Pancreas (tissue), 10 donors: ENCODE results near the gene AKAP1. TPM values are rescaled to one million over a fixed set of nuclear protein-coding genes. Genes with fewer than 3 reads are reported as not detected.

Source experiments
- ATAC-seq, 4 donors: fragments of 200-7000 bp; cut with Tn5 transposase; one replicate each; pipeline versions ENCODE4 v1.8.0 to v1.9.1; 2020; ENCODE audit warnings: mild to moderate bottlenecking in 4 of 4, moderate library complexity in 4 of 4
- DNase-seq, 6 donors: peaks; one replicate each; pipeline ENCODE4 v3.0.0-alpha.2; 2020
- FAIRE-seq: peaks from 2 replicates; lab custom pipeline; 2012; peaks lifted over from hg19 to GRCh38; lab: Jason Lieb, UNC
- H3K27ac ChIP-seq, 4 donors: fragments of 200-600 bp; sonication (generic); 1 replicate in 3 of 4; 2 replicates in 1 of 4; pipeline versions ENCODE4 v1.5.0 to v1.8.0; 2020
- H3K27me3 ChIP-seq, 4 donors: fragments of 200-600 bp; one replicate each; pipeline ENCODE4 v1.8.0; 2021
- H3K36me3 ChIP-seq, 3 donors: fragments of 200-600 bp; sonication (generic) in 1 of 3; one replicate each; pipeline versions ENCODE4 v1.5.0 to v1.8.0; 2020 to 2021
- H3K4me1 ChIP-seq, 3 donors: fragments of 200-600 bp; one replicate each; pipeline ENCODE4 v1.8.0; 2021
- H3K4me3 ChIP-seq, 4 donors: fragments of 200-600 bp; sonication (generic) in 2 of 4; one replicate each; pipeline versions ENCODE4 v1.5.0 to v1.8.0; 2020 to 2021
- H3K9me3 ChIP-seq, 4 donors: fragments of 200-600 bp; one replicate each; pipeline ENCODE4 v1.8.0; 2021
- WGBS, 2 donors: extraction: QIAGEN DNeasy Blood & Tissue Kit; methylation state at CpG; one replicate each; pipeline ENCODE4 v1.1.7; 2013; 5-methylcytosine and 5-hydroxymethylcytosine counted together
- intact Hi-C, 3 donors: fragments of 100-400 bp; cut with DNase I; formaldehyde crosslinking; loops; one replicate each; pipeline versions ENCODE4 v1.11.1 to v1.14.2; 2022
- polyA plus RNA-seq, 2 donors: library from polyadenylated mRNA; stranded (reverse); fragments of 200-250 nt; gene quantifications; one replicate each; pipeline ENCODE4 v1.2.3, GENCODE V29; 2013
- total RNA-seq, 6 donors: library from RNA; stranded (reverse); fragmentation: NEBNext Ultra II Directional in 4 of 6; extraction: Animal tissue kit (Norgen Biotek cat#: 25700) in 4 of 6; gene quantifications; one replicate each; pipeline versions ENCODE4 v1.2.1 to v1.2.4, GENCODE V29; 2021 to 2023
- TF ChIP-seq, protein P1 (sequence below), 4 donors: fragments of 200-600 bp; sonication (generic) in 3 of 4; IDR thresholded peaks; one replicate each; pipeline versions ENCODE4 v1.5.0 to v1.8.0; 2021; ENCODE audit warnings: antibody characterized with exemption in 4 of 4
- donor health status: healthy with polysubstance abuse.
- donor health status: DM: no; HTN: no; CAD: no; lungs with moderate emphysema.
- donor health status: DM: no; HTN: no; CAD: no.
- donor health status: control.
- donor health status: control.
- donor health status: Bipolar disorder and iron deficiency.
- donor health status: DM: yes; HTN: yes; CAD: no.
- donor health status: DM: no; HTN: no; CAD: no.
- donor health status: DM: no; HTN: no; CAD: no.
- donor health status: DM: yes; HTN: yes; CAD: no.

The AKAP1 gene
- total and polyA plus RNA-seq, 8 donors: 9.8 to 23.8 (median 15.3) TPM

DNA sequence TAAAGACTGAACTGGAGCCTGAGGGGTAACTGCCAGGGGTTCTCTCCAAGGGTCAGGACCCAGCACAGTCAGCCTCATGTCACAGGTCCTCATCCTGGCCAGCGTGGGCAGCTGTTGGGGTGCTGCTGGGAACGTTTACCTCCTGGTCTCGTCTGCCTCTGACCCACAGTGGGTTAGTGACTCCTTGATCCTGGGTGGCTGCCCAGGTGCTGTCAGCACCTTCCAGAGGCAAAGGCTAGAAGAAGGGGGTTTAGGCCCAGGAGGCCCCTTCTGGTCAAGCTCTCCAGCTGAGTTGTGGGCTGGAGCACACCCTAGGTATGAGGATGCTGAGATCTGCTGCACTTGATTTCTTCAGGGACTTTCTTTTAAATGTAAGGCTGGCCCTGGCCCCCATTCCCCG, 30.3 kb downstream of the AKAP1 start:
- no peak overlapping the region for H3K4me3 ChIP-seq
- intact Hi-C loops: no loop called here
- peak in 1 of 6 donors; percentile 37 for DNase-seq
- no peak overlapping the region for H3K27ac ChIP-seq
- TF ChIP-seq, protein P1, sequence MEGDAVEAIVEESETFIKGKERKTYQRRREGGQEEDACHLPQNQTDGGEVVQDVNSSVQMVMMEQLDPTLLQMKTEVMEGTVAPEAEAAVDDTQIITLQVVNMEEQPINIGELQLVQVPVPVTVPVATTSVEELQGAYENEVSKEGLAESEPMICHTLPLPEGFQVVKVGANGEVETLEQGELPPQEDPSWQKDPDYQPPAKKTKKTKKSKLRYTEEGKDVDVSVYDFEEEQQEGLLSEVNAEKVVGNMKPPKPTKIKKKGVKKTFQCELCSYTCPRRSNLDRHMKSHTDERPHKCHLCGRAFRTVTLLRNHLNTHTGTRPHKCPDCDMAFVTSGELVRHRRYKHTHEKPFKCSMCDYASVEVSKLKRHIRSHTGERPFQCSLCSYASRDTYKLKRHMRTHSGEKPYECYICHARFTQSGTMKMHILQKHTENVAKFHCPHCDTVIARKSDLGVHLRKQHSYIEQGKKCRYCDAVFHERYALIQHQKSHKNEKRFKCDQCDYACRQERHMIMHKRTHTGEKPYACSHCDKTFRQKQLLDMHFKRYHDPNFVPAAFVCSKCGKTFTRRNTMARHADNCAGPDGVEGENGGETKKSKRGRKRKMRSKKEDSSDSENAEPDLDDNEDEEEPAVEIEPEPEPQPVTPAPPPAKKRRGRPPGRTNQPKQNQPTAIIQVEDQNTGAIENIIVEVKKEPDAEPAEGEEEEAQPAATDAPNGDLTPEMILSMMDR (IDR thresholded peaks at IDR 0.05): no peak
- WGBS, 2 donors: 82 to 87% methylated on average over 4 of the region's 4 CpGs
- FAIRE-seq: no peak
- no peaks in the 10 kb centered on the region for H3K9me3 ChIP-seq
- peaks cover 0 to 48% (median 2%) of the 10 kb centered on the region in 3 donors for H3K36me3 ChIP-seq
- H3K27me3 ChIP-seq: no peaks in the 10 kb centered on the region
- ATAC-seq: no peak
- H3K4me1 ChIP-seq: no peaks in the 10 kb centered on the region

DNA sequence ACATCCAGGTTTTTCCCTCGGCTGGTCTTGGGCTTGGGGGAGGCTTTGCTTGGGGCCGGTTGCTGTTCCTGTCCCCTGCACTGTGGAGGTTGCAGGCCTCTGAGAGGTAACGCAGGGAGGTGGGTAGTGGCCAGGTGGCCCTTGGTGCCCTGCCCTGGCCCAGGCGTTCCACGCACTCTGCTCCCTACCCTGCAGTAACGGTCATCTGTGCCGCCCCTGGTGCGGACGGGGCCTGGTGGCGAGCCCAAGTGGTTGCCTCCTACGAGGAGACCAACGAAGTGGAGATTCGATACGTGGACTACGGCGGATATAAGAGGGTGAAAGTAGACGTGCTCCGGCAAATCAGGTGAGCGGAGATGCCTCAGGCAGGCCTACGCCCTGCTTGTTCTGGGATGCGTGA, 30.9 kb downstream of the AKAP1 start:
- Histone ChIP-seq H3K27me3 (no peaks in the 10 kb centered on the region), H3K36me3 (peaks cover 0 to 48% (median 2%) of the 10 kb centered on the region in 3 donors), H3K9me3 (no peaks in the 10 kb centered on the region), H3K27ac (no peak overlapping the region), H3K4me1 (no peaks in the 10 kb centered on the region), H3K4me3 (no peak overlapping the region)
- intact Hi-C loops: no loop called here
- no peak for FAIRE-seq
- no peak for DNase-seq
- WGBS, 2 donors: 95% methylated on average over 21 of the region's 21 CpGs
- ATAC-seq: no peak
- TF ChIP-seq, protein P1 (IDR thresholded peaks at IDR 0.05): no peak

DNA sequence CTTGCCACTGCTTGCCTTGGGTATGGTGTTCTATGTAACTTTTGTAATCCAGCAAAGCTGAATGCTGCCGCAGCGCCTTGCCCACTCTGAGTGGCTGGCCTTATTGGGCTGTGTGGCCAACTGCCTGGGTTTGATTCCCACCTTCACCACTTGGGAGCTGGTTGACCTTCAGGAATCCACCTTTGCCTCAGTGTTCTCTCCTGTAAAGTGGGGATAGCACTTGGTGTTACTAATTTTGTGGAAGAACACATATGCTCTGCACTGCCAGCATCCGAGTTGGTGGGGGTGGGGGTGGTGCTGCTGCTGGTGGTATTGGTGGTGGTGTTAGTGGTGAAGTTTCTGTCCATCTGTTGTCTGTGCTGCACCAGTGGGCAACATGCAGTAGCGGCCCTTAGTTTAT, 32.8 kb downstream of the AKAP1 start:
- no peak for FAIRE-seq

DNA sequence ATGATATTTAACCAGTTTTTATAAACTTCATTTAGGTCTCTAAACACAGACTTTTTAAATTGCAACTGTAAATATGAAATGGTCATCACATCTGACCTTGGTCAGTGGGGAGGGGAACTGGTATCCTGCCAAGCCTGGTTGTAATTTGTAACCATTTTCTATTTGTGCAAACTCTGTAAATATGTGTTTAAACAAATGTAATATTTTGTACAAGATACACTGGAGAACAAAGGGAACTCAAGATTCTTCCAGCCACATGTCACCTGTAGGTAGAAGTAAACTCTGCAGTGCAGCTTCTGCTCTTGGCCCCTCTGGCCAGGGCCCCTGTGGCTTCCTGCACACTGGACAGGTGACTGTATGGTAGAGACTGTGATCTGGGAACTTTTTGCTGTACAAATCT, 35.8 kb downstream of the AKAP1 start:
- intact Hi-C loops: no loop called here
- no peaks in the 10 kb centered on the region for H3K9me3 ChIP-seq
- TF ChIP-seq, protein P1 (IDR thresholded peaks at IDR 0.05): no peak
- ATAC-seq (peak; percentile 61 to 84 (median 72)), FAIRE-seq (no peak), DNase-seq (peak in 3 of 6 donors; percentile 30 to 40 (median 39))
- peaks cover 7 to 13% (median 8%) of the 10 kb centered on the region in 3 donors for H3K4me1 ChIP-seq
- H3K4me3 ChIP-seq: no peak overlapping the region
- H3K27ac ChIP-seq: peak overlapping the region in 1 of 4 donors; percentile 9
- no peaks in the 10 kb centered on the region for H3K27me3 ChIP-seq
- peaks cover 0 to 35% (median 2%) of the 10 kb centered on the region in 3 donors for H3K36me3 ChIP-seq

More for the DNA sequence above, 32.8 kb downstream of the AKAP1 start:
- no peaks in the 10 kb centered on the region for H3K27me3 ChIP-seq
- no peak overlapping the region for H3K4me3 ChIP-seq
- TF ChIP-seq, protein P1 (IDR thresholded peaks at IDR 0.05): no peak
- 85 to 96% methylated on average over 4 of the region's 4 CpGs for WGBS, 2 donors
- no peak overlapping the region for H3K27ac ChIP-seq
- intact Hi-C loops: no loop called here
- DNase-seq (peak in 1 of 6 donors; percentile 17), ATAC-seq (no peak)
- no peaks in the 10 kb centered on the region for H3K9me3 ChIP-seq
- H3K4me1 ChIP-seq: peaks cover 7 to 13% (median 8%) of the 10 kb centered on the region in 3 donors
- peaks cover 0 to 40% (median 2%) of the 10 kb centered on the region in 3 donors for H3K36me3 ChIP-seq

DNA sequence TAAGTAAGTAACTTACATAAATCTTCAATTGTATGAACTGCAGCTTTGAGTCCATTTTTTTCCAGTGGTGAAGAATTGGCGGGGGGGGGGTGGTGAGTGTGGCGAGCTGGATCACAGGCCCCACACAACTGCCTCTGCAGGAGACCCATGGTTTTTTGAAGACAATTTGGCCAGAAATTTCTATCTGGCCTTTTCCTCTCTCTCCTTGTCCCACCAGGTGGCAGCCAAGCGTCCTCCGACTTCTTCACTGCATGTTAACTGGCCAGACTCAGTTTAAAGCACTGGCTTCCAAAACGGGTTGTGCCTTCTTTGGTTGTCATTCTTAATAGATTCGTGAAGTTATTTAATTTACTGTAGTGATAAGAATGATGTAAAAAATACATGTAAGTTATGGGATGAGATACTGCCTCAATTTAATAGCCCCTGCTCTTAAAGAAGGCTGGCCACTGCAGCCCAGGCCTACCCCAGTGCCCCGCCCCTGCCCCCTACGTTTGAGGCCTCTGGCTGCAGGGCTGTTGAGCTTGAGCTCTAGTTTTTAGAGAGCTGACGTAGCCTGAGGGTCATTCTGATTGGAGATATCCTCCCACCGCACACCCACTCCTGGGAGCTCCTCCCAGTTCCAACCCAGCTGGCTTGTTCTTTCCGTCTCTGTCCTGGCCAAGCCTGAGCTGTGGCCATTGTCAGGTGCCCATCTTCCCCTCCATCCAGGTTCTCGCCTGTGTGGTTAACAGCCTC, 36.4 kb downstream of the AKAP1 start:
- H3K4me1 ChIP-seq: peaks cover 7 to 13% (median 8%) of the 10 kb centered on the region in 3 donors
- intact Hi-C loops: no loop called here
- H3K9me3 ChIP-seq: no peaks in the 10 kb centered on the region
- DNase-seq: peak in 3 of 6 donors; percentile 29 to 68 (median 44)
- no peak for FAIRE-seq
- 43 to 45% methylated on average over 12 of the region's 12 CpGs for WGBS, 2 donors
- H3K4me3 ChIP-seq: no peak overlapping the region
- peak; percentile 59 to 79 (median 74) for ATAC-seq
- TF ChIP-seq, protein P1 (IDR thresholded peaks at IDR 0.05): peak in 1 of 4 donors; percentile 13
- H3K27me3 ChIP-seq: no peaks in the 10 kb centered on the region
- H3K36me3 ChIP-seq: peaks cover 0 to 30% (median under 1%) of the 10 kb centered on the region in 3 donors
- peak overlapping the region in 1 of 4 donors; percentile 9 for H3K27ac ChIP-seq
